ENCODE results near the gene SLC44A2. TPM values are rescaled to one million over a fixed set of nuclear protein-coding genes. Genes with fewer than 3 reads are reported as not detected.

The SLC44A2 gene
- total and polyA plus RNA-seq, 2 of the 13 experiments (the other 11 are each of a cell fraction or from before 2014, with no cell fraction given): 2.4 to 5.6 TPM

- TF ChIP-seq, protein P1, sequence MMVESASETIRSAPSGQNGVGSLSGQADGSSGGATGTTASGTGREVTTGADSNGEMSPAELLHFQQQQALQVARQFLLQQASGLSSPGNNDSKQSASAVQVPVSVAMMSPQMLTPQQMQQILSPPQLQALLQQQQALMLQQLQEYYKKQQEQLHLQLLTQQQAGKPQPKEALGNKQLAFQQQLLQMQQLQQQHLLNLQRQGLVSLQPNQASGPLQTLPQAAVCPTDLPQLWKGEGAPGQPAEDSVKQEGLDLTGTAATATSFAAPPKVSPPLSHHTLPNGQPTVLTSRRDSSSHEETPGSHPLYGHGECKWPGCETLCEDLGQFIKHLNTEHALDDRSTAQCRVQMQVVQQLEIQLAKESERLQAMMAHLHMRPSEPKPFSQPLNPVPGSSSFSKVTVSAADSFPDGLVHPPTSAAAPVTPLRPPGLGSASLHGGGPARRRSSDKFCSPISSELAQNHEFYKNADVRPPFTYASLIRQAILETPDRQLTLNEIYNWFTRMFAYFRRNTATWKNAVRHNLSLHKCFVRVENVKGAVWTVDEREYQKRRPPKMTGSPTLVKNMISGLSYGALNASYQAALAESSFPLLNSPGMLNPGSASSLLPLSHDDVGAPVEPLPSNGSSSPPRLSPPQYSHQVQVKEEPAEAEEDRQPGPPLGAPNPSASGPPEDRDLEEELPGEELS (CRISPR knock-in tag; IDR thresholded peaks at IDR 0.05): peak; percentile 70
- TF ChIP-seq, protein P2, sequence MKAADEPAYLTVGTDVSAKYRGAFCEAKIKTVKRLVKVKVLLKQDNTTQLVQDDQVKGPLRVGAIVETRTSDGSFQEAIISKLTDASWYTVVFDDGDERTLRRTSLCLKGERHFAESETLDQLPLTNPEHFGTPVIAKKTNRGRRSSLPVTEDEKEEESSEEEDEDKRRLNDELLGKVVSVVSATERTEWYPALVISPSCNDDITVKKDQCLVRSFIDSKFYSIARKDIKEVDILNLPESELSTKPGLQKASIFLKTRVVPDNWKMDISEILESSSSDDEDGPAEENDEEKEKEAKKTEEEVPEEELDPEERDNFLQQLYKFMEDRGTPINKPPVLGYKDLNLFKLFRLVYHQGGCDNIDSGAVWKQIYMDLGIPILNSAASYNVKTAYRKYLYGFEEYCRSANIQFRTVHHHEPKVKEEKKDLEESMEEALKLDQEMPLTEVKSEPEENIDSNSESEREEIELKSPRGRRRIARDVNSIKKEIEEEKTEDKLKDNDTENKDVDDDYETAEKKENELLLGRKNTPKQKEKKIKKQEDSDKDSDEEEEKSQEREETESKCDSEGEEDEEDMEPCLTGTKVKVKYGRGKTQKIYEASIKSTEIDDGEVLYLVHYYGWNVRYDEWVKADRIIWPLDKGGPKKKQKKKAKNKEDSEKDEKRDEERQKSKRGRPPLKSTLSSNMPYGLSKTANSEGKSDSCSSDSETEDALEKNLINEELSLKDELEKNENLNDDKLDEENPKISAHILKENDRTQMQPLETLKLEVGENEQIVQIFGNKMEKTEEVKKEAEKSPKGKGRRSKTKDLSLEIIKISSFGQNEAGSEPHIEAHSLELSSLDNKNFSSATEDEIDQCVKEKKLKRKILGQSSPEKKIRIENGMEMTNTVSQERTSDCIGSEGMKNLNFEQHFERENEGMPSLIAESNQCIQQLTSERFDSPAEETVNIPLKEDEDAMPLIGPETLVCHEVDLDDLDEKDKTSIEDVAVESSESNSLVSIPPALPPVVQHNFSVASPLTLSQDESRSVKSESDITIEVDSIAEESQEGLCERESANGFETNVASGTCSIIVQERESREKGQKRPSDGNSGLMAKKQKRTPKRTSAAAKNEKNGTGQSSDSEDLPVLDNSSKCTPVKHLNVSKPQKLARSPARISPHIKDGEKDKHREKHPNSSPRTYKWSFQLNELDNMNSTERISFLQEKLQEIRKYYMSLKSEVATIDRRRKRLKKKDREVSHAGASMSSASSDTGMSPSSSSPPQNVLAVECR (CRISPR knock-in tag; IDR thresholded peaks at IDR 0.05; ENCODE audit: borderline replicate concordance): no peak
- peak; percentile 64 for TF ChIP-seq ZNF629 (CRISPR knock-in tag; conservative IDR thresholded peaks at IDR 0.05)
- no peak for TF ChIP-seq ZNF713 (CRISPR knock-in tag; IDR thresholded peaks at IDR 0.05)
- no peak for TF ChIP-seq JUN (CRISPR knock-in tag; IDR thresholded peaks at IDR 0.05)
- TF ChIP-seq EHMT2 (IDR thresholded peaks at IDR 0.05; ENCODE audit: borderline replicate concordance, low read depth, low read length): no peak
- no peak for TF ChIP-seq MTF2 (CRISPR knock-in tag; IDR thresholded peaks at IDR 0.05; ENCODE audit: borderline replicate concordance)
- TF ChIP-seq AHR (CRISPR knock-in tag; IDR thresholded peaks at IDR 0.05): no peak
- peak; percentile 64; the same call in 1 of the 2 replicates for TF ChIP-seq ZMYM3 (CRISPR knock-in tag; IDR thresholded peaks at IDR 0.05)
- no peak for TF ChIP-seq NONO (IDR thresholded peaks at IDR 0.05)
- peak; percentile 45; the same call in 1 of the 2 replicates for TF ChIP-seq NONO (CRISPR knock-in tag; conservative IDR thresholded peaks at IDR 0.05)
- TF ChIP-seq, protein P3, sequence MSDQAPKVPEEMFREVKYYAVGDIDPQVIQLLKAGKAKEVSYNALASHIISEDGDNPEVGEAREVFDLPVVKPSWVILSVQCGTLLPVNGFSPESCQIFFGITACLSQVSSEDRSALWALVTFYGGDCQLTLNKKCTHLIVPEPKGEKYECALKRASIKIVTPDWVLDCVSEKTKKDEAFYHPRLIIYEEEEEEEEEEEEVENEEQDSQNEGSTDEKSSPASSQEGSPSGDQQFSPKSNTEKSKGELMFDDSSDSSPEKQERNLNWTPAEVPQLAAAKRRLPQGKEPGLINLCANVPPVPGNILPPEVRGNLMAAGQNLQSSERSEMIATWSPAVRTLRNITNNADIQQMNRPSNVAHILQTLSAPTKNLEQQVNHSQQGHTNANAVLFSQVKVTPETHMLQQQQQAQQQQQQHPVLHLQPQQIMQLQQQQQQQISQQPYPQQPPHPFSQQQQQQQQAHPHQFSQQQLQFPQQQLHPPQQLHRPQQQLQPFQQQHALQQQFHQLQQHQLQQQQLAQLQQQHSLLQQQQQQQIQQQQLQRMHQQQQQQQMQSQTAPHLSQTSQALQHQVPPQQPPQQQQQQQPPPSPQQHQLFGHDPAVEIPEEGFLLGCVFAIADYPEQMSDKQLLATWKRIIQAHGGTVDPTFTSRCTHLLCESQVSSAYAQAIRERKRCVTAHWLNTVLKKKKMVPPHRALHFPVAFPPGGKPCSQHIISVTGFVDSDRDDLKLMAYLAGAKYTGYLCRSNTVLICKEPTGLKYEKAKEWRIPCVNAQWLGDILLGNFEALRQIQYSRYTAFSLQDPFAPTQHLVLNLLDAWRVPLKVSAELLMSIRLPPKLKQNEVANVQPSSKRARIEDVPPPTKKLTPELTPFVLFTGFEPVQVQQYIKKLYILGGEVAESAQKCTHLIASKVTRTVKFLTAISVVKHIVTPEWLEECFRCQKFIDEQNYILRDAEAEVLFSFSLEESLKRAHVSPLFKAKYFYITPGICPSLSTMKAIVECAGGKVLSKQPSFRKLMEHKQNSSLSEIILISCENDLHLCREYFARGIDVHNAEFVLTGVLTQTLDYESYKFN (CRISPR knock-in tag; conservative IDR thresholded peaks at IDR 0.05): peak; percentile 61
- no peak for TF ChIP-seq HOXA9 (CRISPR knock-in tag; IDR thresholded peaks at IDR 0.05; ENCODE audit: borderline replicate concordance)
- no peak for TF ChIP-seq ZNF251 (CRISPR knock-in tag; IDR thresholded peaks at IDR 0.05)
- no peak for TF ChIP-seq FOXP1 (IDR thresholded peaks at IDR 0.05)
- peak; percentile 55 for TF ChIP-seq FOXP1 (CRISPR knock-in tag; IDR thresholded peaks at IDR 0.05)
Measured at GRCh38 chr19:10640361-10640760, 15.0 kb downstream of the SLC44A2 start (continued).

Data from HepG2 (cell line).